B cell (primary cell): ENCODE data around the gene NRF1. TPM values are rescaled to one million over a fixed set of nuclear protein-coding genes. Genes with fewer than 3 reads are reported as not detected.

Source experiments
- ATAC-seq: fragments of 200-7000 bp; cut with Tn5 transposase; one replicate; pipeline ENCODE4 v1.10.0; 2021; ENCODE audit warnings: low read depth, mild to moderate bottlenecking, moderate number of reproducible peaks, moderate library complexity
- CTCF ChIA-PET: fragments of 350-600 bp; sonication (Branson Sonifier 250); formaldehyde crosslinking; loops from one replicate; lab custom pipeline; 2021; ENCODE audit warnings: antibody characterized with exemption, inconsistent platforms; lab: Charles Lee
- POLR2A ChIA-PET: fragments of 350-600 bp; sonication (Branson Sonifier 250); formaldehyde crosslinking; loops from one replicate; lab custom pipeline; 2021; ENCODE audit warnings: antibody characterized with exemption; lab: Charles Lee
- DNase-seq: peaks from one replicate; pipeline ENCODE4 v3.0.0; 2013
- H2AFZ ChIP-seq: 2 replicates; pipeline ENCODE4 v1.6.1; 2012; ENCODE audit warnings: mild to moderate bottlenecking, low read depth, low read length; ENCODE audit not compliant: insufficient read depth, poor library complexity, severe bottlenecking
- H3K27ac ChIP-seq, 2 donors: 1 replicate in 1 of 2; 2 replicates in 1 of 2; pipeline ENCODE4 v1.5.1; 2012 to 2013; ENCODE audit warnings: low read length in 2 of 2, mild to moderate bottlenecking in 2 of 2, moderate library complexity in 1 of 2
- H3K27me3 ChIP-seq, 4 experiments: fragments of 200-600 bp in 1 of 4; sonication (generic) in 1 of 4; replicated peaks in 1 of 4; 1 replicate in 2 of 4; 2 replicates in 2 of 4; pipeline versions ENCODE4 v1.6.1 to v1.7.0; 2013 to 2016; ENCODE audit warnings: low read length in 3 of 4, mild to moderate bottlenecking in 2 of 4, mixed read lengths in 1 of 4, moderate library complexity in 1 of 4; ENCODE audit not compliant: insufficient read depth in 4 of 4, control insufficient read depth in 3 of 4; ENCODE audit errors: control extremely low read depth in 1 of 4
- H3K36me3 ChIP-seq, 2 experiments: replicated peaks in 1 of 2; 1 replicate in 1 of 2; 2 replicates in 1 of 2; pipeline versions ENCODE4 v1.6.1 to v1.7.1; 2013; ENCODE audit warnings: low read length in 1 of 2; ENCODE audit not compliant: insufficient read depth in 2 of 2, control insufficient read depth in 1 of 2; ENCODE audit errors: control extremely low read depth in 1 of 2, extremely low read depth in 1 of 2
- H3K4me1 ChIP-seq, 2 donors: fragments of 200-600 bp in 1 of 2; sonication (generic) in 1 of 2; 1 replicate in 1 of 2; 2 replicates in 1 of 2; pipeline versions ENCODE4 v1.5.1 to v1.6.1; 2013 to 2017; ENCODE audit warnings: low read length in 2 of 2; ENCODE audit not compliant: control insufficient read depth in 2 of 2, insufficient read depth in 2 of 2
- H3K4me2 ChIP-seq: replicated peaks from 2 replicates; pipeline ENCODE3; 2012; ENCODE audit warnings: mild to moderate bottlenecking, low read depth, low read length; ENCODE audit not compliant: poor library complexity, severe bottlenecking
- H3K4me3 ChIP-seq, 5 experiments: fragments of 200-600 bp in 1 of 5; sonication (generic) in 1 of 5; 1 replicate in 3 of 5; 2 replicates in 2 of 5; pipeline versions ENCODE4 v1.5.1 to v1.7.0; 2011 to 2016; ENCODE audit warnings: low read length in 4 of 5, mild to moderate bottlenecking in 4 of 5, low read depth in 2 of 5, control low read depth in 1 of 5, moderate library complexity in 1 of 5; ENCODE audit not compliant: insufficient read depth in 1 of 5; ENCODE audit errors: control extremely low read depth in 1 of 5, extremely low read depth in 1 of 5
- H3K79me2 ChIP-seq: fragments of 200-600 bp; sonication (generic); one replicate; pipeline ENCODE4 v1.6.0; 2016; ENCODE audit warnings: low read length; ENCODE audit not compliant: control insufficient read depth, insufficient read depth
- H3K9ac ChIP-seq: fragments of 200-600 bp; sonication (generic); 2 replicates; pipeline ENCODE4 v1.6.1; 2017; ENCODE audit warnings: mild to moderate bottlenecking, low read length, moderate library complexity
- H3K9me3 ChIP-seq, 3 donors: one replicate each; pipeline versions ENCODE4 v1.6.1 to v1.7.1; 2013; ENCODE audit warnings: low read length in 2 of 3; ENCODE audit not compliant: control insufficient read depth in 2 of 3, insufficient read depth in 1 of 3; ENCODE audit errors: control extremely low read depth in 1 of 3
- H4K20me1 ChIP-seq: 2 replicates; pipeline ENCODE4 v1.6.0; 2012; ENCODE audit warnings: mild to moderate bottlenecking, low read length; ENCODE audit not compliant: insufficient read depth, control insufficient read depth, poor library complexity, severe bottlenecking
- H3K27ac Mint-ChIP-seq: one replicate; pipeline ENCODE4 v1.8.0; 2021; ENCODE audit warnings: mixed read lengths
- H3K27me3 Mint-ChIP-seq: one replicate; pipeline ENCODE4 v1.8.0; 2021; ENCODE audit warnings: mixed read lengths
- H3K4me1 Mint-ChIP-seq: one replicate; pipeline ENCODE4 v1.8.0; 2021; ENCODE audit warnings: mixed read lengths
- H3K4me3 Mint-ChIP-seq: one replicate; pipeline ENCODE4 v1.8.0; 2021; ENCODE audit warnings: mixed read lengths
- H3K9me3 Mint-ChIP-seq: one replicate; pipeline ENCODE4 v1.8.0; 2022; ENCODE audit warnings: mixed read lengths; ENCODE audit not compliant: insufficient read depth
- EZH2 ChIP-seq: IDR thresholded peaks from 2 replicates; pipeline ENCODE4 v1.6.1; 2012; ENCODE audit warnings: borderline replicate concordance, low read depth, mild to moderate bottlenecking, moderate library complexity, low read length; ENCODE audit not compliant: insufficient read depth, poor library complexity, severe bottlenecking
- WGBS: methylation state at CpG from one replicate; pipeline ENCODE4 v1.1.5; 2013; ENCODE audit warnings: missing lambda C conversion rate; ENCODE audit not compliant: insufficient coverage; 5-methylcytosine and 5-hydroxymethylcytosine counted together
- intact Hi-C: fragments of 100-400 bp; cut with micrococcal nuclease; formaldehyde crosslinking; loops from one replicate; pipeline ENCODE4 v1.10.0; 2022
- polyA plus RNA-seq: library from polyadenylated mRNA; depleted of rRNA; stranded (reverse); fragments of >200 nt; gene quantifications from 2 replicates; pipeline ENCODE4 v1.2.3, GENCODE V29; 2012
- total RNA-seq, 2 donors: library from RNA; stranded (reverse); fragments of 120-200 nt in 1 of 2; gene quantifications; 1 replicate in 1 of 2; 2 replicates in 1 of 2; pipeline versions ENCODE4 v1.2.3 to v1.2.4, GENCODE V29; 2013 to 2022
- TF ChIP-seq, protein P1 (sequence below): fragments of 200-600 bp; IDR thresholded peaks from one replicate; pipeline ENCODE4 v1.8.0; 2022; ENCODE audit warnings: antibody characterized with exemption, mild to moderate bottlenecking

The NRF1 gene
- total and polyA plus RNA-seq, 2 donors (not counting 1 experiment from before 2014, with no cell fraction given) = 19.6 to 53.0 TPM

DNA sequence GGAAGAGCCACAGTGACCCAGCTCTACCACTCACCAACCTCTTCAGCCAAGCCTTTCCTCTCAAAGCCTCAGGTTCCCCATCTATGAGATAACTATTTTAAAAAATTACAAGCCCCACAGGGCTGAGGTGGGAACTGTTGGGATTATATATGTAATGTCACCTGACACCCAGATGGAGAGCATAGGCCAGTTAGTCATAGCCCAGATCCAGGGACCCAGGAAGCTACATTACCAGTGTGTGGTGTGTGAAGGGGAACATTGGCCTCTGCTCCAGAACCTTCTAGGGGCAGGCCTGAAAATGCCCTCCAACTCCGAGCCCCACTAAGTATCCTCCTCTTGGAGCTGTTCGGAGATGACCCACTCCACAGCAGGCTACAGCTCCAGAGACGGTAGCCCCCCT is 162.4 kb downstream of the NRF1 start:
- no peak overlapping the region for H3K4me3 ChIP-seq
- H3K36me3 ChIP-seq = no peaks in the 10 kb centered on the region
- Mint-ChIP-seq H3K9me3 (no peaks in the 10 kb centered on the region), H3K4me3 (no peak overlapping the region), H3K27me3 (peaks cover 12% of the 10 kb centered on the region), H3K27ac (no peak overlapping the region), H3K4me1 (peaks cover 5% of the 10 kb centered on the region)
- no peaks in the 10 kb centered on the region for H4K20me1 ChIP-seq
- DNase-seq = no peak
- CTCF ChIA-PET = no interaction called here
- no peak for TF ChIP-seq EZH2
- TF ChIP-seq, protein P1, sequence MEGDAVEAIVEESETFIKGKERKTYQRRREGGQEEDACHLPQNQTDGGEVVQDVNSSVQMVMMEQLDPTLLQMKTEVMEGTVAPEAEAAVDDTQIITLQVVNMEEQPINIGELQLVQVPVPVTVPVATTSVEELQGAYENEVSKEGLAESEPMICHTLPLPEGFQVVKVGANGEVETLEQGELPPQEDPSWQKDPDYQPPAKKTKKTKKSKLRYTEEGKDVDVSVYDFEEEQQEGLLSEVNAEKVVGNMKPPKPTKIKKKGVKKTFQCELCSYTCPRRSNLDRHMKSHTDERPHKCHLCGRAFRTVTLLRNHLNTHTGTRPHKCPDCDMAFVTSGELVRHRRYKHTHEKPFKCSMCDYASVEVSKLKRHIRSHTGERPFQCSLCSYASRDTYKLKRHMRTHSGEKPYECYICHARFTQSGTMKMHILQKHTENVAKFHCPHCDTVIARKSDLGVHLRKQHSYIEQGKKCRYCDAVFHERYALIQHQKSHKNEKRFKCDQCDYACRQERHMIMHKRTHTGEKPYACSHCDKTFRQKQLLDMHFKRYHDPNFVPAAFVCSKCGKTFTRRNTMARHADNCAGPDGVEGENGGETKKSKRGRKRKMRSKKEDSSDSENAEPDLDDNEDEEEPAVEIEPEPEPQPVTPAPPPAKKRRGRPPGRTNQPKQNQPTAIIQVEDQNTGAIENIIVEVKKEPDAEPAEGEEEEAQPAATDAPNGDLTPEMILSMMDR = no peak
- no peaks in the 10 kb centered on the region for H3K79me2 ChIP-seq
- no peak overlapping the region for H3K9ac ChIP-seq
- no peak overlapping the region for H3K27ac ChIP-seq
- H3K9me3 ChIP-seq = peaks cover 0 to 20% (median 0%) of the 10 kb centered on the region in 3 donors
- POLR2A ChIA-PET = no interaction called here
- ATAC-seq = no peak
- 93% methylated on average over 2 of the region's 3 CpGs for WGBS
- no peak overlapping the region for H3K4me2 ChIP-seq
- no peak overlapping the region for H2AFZ ChIP-seq
- peaks cover 11 to 41% of the 10 kb centered on the region in 2 donors for H3K4me1 ChIP-seq
- H3K27me3 ChIP-seq = peaks cover 0 to 37% (median 17%) of the 10 kb centered on the region in 4 experiments
- intact Hi-C loops = no loop called here

DNA sequence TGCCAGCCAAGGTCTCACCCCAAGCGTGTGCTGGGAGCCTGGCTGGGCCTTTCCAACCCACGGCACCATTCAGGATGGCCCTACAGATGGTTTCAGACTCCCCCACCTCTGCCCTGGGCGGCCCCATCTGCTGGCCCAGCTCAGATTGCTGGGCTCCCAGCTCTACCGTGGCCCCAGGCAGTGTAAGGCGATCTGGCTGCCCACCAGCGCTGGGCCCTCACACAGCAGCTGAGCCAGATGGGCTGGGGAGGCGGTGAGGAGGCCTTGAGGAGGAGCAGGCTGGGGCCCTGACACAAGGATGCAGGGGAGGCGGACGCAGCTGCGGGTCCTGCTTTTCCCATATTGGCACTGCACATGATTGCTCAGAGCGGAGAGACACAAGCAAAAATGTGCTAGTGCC is 162.8 kb downstream of the NRF1 start:
- H3K79me2 ChIP-seq = no peaks in the 10 kb centered on the region
- no peaks in the 10 kb centered on the region for H4K20me1 ChIP-seq
- no peaks in the 10 kb centered on the region for H3K9me3 Mint-ChIP-seq
- H3K4me3 Mint-ChIP-seq = no peak overlapping the region
- DNase-seq (no peak), ATAC-seq (no peak)
- POLR2A ChIA-PET = no interaction called here
- H3K4me3 ChIP-seq = no peak overlapping the region
- H3K4me1 Mint-ChIP-seq = peaks cover 7% of the 10 kb centered on the region
- peaks cover 0 to 24% (median 0%) of the 10 kb centered on the region in 3 donors for H3K9me3 ChIP-seq
- H3K27ac ChIP-seq = no peak overlapping the region
- CTCF ChIA-PET = no interaction called here
- 98% methylated on average over 11 of the region's 11 CpGs for WGBS
- no peaks in the 10 kb centered on the region for H3K36me3 ChIP-seq
- peaks cover 12% of the 10 kb centered on the region for H3K27me3 Mint-ChIP-seq
- TF ChIP-seq, protein P1 = no peak
- H3K9ac ChIP-seq = no peak overlapping the region
- no peak overlapping the region for H3K27ac Mint-ChIP-seq
- H3K4me2 ChIP-seq = no peak overlapping the region
- peaks cover 16 to 45% of the 10 kb centered on the region in 2 donors for H3K4me1 ChIP-seq
- intact Hi-C loops = no loop called here
- peaks cover 0 to 42% (median 19%) of the 10 kb centered on the region in 4 experiments for H3K27me3 ChIP-seq
- no peak overlapping the region for H2AFZ ChIP-seq
